ENCODE results near the gene DTNA.

DNA sequence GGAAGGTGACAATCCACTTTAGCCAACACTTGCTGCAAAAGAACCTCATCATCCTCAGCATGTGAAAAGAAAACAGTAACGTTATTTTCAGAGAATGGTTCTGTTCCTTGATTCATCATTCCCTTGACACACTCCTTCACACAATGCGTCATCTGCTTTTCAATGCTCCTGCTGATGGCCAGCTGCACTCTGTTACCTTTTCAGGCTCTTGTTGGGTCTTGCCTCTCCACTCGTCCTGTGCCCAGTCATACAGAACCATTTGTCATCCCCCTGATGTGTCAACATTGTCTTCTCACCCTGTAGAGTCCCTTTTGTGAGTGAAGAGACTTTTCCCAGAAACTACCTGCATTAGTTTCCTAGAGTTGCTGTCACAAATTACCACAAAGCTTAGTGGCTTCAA, 12.2 kb upstream of the DTNA start:
- TF ChIP-seq CTCF (conservative IDR thresholded peaks at IDR 0.05 in 1 of 2, IDR thresholded peaks at IDR 0.05 in 1 of 2; ENCODE audit: low read depth in 1 of 2, low read length in 2 of 2) (no peak), EZH2 (IDR thresholded peaks at IDR 0.05; ENCODE audit: low read length, missing control alignments) (no peak)

Measured in fibroblast of lung (primary cell).